ENCODE data around the gene SLC35F3.
"Not testable (repeated sequence)": the region's sequence is repeated elsewhere in the genome, so short reads cannot be mapped to it uniquely, and the experiment has no call there.

SLC35F3 gene

DNA sequence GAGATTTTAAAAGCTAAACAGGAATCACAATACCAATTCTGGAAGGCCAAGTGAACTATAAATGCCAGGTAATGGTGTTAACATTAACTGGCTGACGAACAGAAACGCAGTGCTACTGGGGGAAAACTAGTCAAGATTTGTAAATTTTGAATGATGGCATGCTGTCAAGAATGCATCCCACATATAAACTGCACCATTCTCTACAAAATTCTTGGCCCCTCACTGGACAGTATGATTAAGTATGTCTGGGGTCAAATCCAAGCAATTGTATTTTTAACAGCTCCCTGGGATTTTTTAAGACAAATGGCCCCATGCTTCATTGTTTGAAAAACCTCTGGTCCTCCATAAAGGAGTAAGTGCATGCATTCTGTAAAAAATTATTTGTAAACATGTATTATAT is 395.6 kb downstream of the SLC35F3 start:
- DNase-seq, result no peak

DNA sequence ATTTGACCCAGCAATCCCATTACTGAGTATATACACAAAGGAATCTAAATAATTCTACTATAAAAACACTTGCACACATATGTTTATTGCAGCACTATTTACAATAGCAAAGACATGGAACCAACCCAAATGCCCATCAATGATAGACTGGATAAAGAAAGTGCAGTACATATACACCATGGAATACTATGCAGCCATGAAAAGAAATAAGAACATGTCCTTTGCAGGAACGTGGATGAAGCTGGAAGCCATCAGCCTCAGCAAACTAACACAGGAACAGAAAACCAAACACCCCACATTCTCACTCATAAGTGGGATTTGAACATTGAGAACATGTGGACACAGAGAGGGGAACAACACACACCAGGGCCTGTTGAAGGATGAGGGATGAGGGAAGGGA is 397.2 kb downstream of the SLC35F3 start:
- not testable (repeated sequence) for DNase-seq

- no peak for DNase-seq
Measured at GRCh38 chr1:234302354-234302962, 398.0 kb downstream of the SLC35F3 start.

- no peak for DNase-seq
Measured at GRCh38 chr1:234303231-234303630, 398.8 kb downstream of the SLC35F3 start.

- DNase-seq, result no peak
Measured at GRCh38 chr1:234307726-234308125, 403.2 kb downstream of the SLC35F3 start.

GRCh38 chr1:234309243-234309597 is 404.7 kb downstream of the SLC35F3 start:
- no peak for DNase-seq

DNA sequence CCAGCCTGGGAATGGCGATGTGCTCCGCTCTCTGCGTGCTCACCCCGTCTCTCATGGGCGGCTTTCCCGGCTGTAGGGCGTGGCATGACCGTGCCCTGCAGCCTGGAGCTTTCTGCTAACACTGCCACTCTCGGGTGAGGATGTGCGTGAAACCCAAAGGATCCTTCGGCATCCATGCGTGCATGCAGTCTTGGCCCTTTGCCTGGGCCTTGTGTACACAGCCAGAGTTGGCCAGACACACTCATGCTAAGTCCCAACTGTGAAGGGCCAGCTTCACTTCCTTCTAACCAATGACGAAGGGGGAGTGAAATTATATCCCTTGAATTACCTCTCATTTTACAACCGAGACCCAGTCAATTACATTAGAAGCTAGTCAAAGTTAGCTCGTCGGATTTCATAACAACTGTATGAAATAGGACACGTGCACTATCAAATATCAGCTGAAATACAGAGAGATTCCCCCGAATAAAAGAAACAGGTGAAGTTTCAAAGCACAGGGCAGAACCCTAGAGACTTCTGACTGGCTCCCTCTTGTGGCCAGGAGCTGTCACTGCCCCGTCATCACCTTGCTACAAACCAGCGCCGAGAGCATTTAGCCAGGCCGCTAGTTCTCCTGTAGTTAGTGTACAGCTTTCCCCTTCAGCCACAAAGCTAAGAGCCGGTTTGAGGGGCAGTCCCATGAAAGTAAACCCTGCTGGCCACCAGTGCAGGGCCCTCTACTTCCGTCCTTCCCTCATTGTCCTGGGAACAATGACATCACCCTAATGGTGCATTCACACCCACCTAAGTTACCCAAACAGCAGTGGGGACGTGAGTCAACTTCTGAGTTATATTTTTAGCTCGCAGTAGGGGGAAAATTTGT is 405.4 kb downstream of the SLC35F3 start:
- peak; percentile 39 for DNase-seq

- DNase-seq, result no peak
Measured at GRCh38 chr1:234310460-234310817, 406.0 kb downstream of the SLC35F3 start.

GRCh38 chr1:234311414-234311813 is 406.9 kb downstream of the SLC35F3 start:
- no peak for DNase-seq

GRCh38 chr1:234313171-234313570 is 408.7 kb downstream of the SLC35F3 start:
- no peak for DNase-seq

- DNase-seq, result no peak
Measured at GRCh38 chr1:234315091-234315541, 410.6 kb downstream of the SLC35F3 start.

- DNase-seq, result no peak
Measured at GRCh38 chr1:234315588-234315987, 411.1 kb downstream of the SLC35F3 start.

DNA sequence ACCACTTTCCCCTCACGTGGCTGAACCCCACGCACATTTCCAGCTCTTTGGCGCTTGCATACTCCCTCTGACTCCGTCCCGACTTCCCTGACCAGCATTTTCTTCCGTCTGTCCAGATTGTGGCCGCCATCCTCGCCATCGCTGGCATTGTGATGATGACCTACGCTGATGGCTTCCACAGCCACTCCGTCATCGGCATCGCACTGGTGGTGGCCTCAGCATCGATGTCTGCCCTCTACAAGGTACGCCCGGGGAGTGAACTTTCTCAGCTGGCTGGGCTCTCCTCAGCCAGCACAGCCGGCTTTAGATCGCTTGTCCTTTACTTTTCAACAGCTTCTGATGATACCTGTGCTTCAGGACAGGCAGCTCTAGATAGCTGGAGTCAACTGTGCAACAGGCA is 412.0 kb downstream of the SLC35F3 start:
- DNase-seq, result no peak

- DNase-seq, result no peak
Measured at GRCh38 chr1:234316937-234317336, 412.5 kb downstream of the SLC35F3 start.

DNA sequence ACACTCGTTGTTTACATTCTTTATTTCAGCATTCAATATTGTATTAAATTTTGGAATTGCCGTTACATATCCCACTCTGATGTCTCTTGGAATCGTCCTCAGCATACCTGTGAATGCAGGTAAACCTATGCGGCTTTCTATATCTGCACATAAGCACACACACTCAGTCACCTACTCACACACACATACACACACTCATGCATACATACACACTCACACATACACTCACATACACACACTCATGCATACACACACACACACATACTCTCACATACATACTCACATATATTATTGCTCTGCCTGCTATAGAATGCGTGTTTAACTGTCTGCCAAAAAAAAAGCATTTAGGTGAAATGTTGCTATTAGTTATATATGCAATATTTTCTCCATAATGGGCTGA is 415.6 kb downstream of the SLC35F3 start:
- DNase-seq, result no peak

GRCh38 chr1:234320549-234320948 is 416.1 kb downstream of the SLC35F3 start:
- DNase-seq, result no peak

- no peak for DNase-seq
Measured at GRCh38 chr1:234321231-234321630, 416.8 kb downstream of the SLC35F3 start.

- DNase-seq, result no peak
Measured at GRCh38 chr1:234322097-234322496, 417.6 kb downstream of the SLC35F3 start.

DNA sequence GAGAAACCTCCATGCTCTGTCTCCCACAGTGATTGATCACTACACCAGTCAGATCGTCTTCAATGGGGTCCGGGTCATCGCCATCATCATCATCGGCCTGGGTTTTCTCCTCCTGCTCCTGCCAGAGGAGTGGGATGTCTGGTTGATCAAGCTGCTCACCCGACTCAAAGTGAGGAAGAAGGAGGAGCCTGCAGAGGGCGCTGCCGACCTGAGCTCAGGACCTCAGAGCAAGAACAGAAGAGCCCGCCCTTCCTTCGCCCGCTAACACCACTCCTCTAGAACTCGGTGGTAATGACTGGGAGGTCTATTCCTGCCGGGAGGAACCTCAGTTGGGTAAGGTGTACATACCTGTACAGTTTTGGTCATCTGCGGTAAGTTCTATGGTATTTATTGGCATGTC is 418.5 kb downstream of the SLC35F3 start:
- no peak for DNase-seq

GRCh38 chr1:234324821-234325220 is 420.3 kb downstream of the SLC35F3 start:
- no peak for DNase-seq

DNA sequence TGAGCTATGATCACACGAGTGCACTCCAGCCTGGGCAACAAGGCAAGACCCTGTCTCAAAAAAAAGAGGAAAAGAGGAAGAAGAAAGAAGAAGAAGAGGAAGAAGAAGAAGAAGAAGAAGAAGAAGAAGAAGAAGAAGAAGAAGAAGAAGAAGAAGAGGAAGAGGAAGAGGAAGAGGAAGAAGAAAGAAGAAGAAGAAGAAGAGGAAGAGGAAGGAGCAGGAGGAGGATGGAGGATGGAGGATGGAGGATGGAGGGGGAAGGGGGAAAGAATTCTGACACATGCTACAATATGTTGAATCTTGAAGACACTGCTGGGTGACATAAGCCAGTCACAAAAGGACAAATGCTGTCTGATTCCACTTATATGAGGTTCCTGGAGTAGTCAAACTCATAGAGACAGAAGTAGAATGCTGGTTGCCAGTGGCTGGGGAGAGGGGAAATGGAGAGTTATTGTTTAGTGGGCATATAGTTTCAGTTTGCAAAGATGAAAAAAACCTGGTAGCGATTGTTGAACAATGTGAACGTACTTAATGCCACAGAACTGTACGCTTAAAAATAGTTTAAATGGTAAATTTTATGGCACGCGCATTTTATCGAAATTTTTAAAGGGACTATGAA is 421.5 kb downstream of the SLC35F3 start:
- DNase-seq, result no peak

DNA sequence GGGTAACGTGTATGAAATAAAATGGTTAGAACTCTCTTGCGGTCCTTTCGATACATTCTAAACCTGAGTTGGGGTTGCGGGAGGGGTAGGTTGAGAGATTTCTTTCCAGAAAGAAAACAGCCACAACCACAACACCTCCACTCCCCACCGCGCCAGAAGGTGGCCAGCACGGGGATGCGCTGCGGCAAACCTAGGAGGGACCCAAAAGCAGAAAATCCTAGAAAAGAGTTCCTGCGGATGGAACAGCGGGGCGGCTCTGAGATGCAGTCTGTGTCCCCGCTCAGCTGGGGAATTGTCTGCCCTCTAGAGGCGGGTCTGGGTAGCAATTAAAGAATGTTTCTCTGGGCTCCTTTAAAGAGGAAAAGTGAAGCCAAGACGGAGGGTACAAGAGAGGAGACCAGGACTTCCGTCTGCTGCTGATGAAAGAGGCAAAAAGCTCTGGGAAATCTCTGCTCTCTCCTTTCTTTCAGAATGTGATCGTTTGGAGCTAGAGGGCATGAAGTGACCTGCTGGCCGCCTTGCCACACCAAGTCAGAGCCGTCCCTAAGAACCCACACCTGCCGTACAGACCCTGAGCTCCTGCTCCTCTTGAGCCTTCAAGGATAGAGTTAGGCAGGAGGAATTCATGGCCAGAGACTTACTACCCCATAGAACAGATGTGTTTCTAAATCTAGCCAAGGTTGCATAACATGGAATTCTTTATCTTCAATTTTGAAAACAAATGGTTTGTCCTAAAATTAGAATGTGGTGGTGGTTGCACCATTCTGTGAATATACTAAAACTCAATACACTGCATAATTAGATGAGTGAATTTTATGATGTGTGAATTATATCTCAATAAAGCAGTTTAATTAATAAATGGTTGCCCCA is 422.3 kb downstream of the SLC35F3 start:
- peak; percentile 2 for DNase-seq

- no peak for DNase-seq
Measured at GRCh38 chr1:234327577-234328164, 423.2 kb downstream of the SLC35F3 start.

All from midbrain (tissue), 1 donor.